WTC11 (cell line): Measurements from ENCODE around the gene TUB.

Experiments
- GABPB1 ChIP-seq: sonication (generic); formaldehyde crosslinking; IDR thresholded peaks from 2 replicates; pipeline ENCODE4 v1.8.1; 2023; ENCODE audit warnings: mild to moderate bottlenecking, missing genetic modification reagents
- TF ChIP-seq, protein P1 (sequence below): fragments of 200-600 bp; IDR thresholded peaks from 2 replicates; pipeline ENCODE4 v1.8.0; 2022; ENCODE audit warnings: antibody characterized with exemption
- TF ChIP-seq, protein P2 (sequence below): sonication (generic); formaldehyde crosslinking; IDR thresholded peaks from 2 replicates; pipeline ENCODE4 v1.8.0; 2022; ENCODE audit warnings: mild to moderate bottlenecking, missing genetic modification reagents
- TF ChIP-seq, protein P3 (sequence below): sonication (generic); formaldehyde crosslinking; conservative IDR thresholded peaks from 2 replicates; pipeline ENCODE4 v1.8.1; 2022; ENCODE audit warnings: mild to moderate bottlenecking, missing genetic modification reagents
- TF ChIP-seq, protein P4 (sequence below): sonication (generic); formaldehyde crosslinking; IDR thresholded peaks from 2 replicates; pipeline ENCODE4 v1.8.0; 2023; ENCODE audit warnings: missing genetic modification reagents

DNA sequence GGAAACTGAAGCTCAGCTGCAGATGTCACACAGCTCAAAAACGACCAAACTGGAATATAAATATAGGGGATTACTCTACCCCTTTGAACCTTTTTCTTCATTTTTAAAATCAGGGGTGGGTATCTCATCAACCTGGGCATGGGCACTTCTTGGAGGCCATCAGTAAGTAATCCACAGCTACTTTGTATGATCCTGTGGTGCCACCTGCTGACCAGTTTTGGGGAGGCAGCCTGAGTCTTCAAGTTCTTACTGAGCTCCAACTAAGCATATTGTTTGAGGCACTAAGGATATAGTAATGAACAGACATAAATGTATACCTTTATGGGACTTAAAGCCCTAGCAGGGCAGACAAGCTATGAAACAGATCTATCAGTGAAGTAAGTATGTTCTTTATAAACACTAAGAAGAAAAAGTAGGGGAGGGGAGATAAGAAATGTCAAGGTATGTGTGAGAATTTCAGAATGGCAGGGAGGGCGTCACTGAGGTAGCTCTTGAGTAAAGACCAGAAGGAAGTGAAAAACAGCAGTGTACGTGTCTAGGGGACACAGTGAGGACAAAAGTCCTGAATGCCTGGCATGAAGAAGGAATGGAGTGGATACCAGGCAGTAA is 18.4 kb downstream of the TUB start:
- TF ChIP-seq, protein P1, sequence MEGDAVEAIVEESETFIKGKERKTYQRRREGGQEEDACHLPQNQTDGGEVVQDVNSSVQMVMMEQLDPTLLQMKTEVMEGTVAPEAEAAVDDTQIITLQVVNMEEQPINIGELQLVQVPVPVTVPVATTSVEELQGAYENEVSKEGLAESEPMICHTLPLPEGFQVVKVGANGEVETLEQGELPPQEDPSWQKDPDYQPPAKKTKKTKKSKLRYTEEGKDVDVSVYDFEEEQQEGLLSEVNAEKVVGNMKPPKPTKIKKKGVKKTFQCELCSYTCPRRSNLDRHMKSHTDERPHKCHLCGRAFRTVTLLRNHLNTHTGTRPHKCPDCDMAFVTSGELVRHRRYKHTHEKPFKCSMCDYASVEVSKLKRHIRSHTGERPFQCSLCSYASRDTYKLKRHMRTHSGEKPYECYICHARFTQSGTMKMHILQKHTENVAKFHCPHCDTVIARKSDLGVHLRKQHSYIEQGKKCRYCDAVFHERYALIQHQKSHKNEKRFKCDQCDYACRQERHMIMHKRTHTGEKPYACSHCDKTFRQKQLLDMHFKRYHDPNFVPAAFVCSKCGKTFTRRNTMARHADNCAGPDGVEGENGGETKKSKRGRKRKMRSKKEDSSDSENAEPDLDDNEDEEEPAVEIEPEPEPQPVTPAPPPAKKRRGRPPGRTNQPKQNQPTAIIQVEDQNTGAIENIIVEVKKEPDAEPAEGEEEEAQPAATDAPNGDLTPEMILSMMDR: no peak; the same call in none of the 2 replicates
- TF ChIP-seq, protein P2, sequence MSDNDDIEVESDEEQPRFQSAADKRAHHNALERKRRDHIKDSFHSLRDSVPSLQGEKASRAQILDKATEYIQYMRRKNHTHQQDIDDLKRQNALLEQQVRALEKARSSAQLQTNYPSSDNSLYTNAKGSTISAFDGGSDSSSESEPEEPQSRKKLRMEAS: no peak
- TF ChIP-seq, protein P3, sequence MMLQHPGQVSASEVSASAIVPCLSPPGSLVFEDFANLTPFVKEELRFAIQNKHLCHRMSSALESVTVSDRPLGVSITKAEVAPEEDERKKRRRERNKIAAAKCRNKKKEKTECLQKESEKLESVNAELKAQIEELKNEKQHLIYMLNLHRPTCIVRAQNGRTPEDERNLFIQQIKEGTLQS: no peak
- no peak for TF ChIP-seq GABPB1
- TF ChIP-seq, protein P4, sequence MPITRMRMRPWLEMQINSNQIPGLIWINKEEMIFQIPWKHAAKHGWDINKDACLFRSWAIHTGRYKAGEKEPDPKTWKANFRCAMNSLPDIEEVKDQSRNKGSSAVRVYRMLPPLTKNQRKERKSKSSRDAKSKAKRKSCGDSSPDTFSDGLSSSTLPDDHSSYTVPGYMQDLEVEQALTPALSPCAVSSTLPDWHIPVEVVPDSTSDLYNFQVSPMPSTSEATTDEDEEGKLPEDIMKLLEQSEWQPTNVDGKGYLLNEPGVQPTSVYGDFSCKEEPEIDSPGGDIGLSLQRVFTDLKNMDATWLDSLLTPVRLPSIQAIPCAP (CRISPR knock-in tag): no peak
